GM23338 (cell line): ENCODE measurements around the gene NCAPH2.

ENCODE experiments used
- CREB1 ChIP-seq: fragments of 250-450 bp; sonication (Bioruptor Pico); IDR thresholded peaks from 2 replicates; pipeline ENCODE4 v1.5.0; 2020; ENCODE audit warnings: low read depth, mild to moderate bottlenecking, moderate library complexity
- EZH2 ChIP-seq: fragments of 200-600 bp; sonication (generic); IDR thresholded peaks from one replicate; pipeline ENCODE4 v1.8.0; 2017; ENCODE audit warnings: antibody characterized with exemption, mild to moderate bottlenecking, low read depth; ENCODE audit not compliant: unreplicated experiment
- EZH2phosphoT487 ChIP-seq: fragments of 200-600 bp; sonication (generic); IDR thresholded peaks from one replicate; pipeline ENCODE4 v1.8.1; 2018; ENCODE audit warnings: antibody characterized with exemption; ENCODE audit not compliant: unreplicated experiment
- JUNB ChIP-seq: IDR thresholded peaks from one replicate; pipeline ENCODE4 v1.6.1; 2016; ENCODE audit warnings: antibody characterized with exemption; ENCODE audit not compliant: unreplicated experiment
- POLR2AphosphoS5 ChIP-seq: IDR thresholded peaks from 2 replicates; pipeline ENCODE4 v1.6.1; 2016; ENCODE audit warnings: antibody characterized with exemption, low read depth
- ZNF331 ChIP-seq: fragments of 250-450 bp; sonication (Bioruptor Pico); IDR thresholded peaks from 2 replicates; pipeline ENCODE4 v1.5.0; 2020; ENCODE audit warnings: low read depth, mild to moderate bottlenecking, moderate library complexity
- TF ChIP-seq, protein P1 (sequence below), 2 experiments: fragments of 200-600 bp in 1 of 2; sonication (generic) in 1 of 2; conservative IDR thresholded peaks; 2 replicates each; pipeline versions ENCODE4 v1.5.1 to v1.6.1; 2016 to 2017; ENCODE audit warnings: antibody characterized with exemption in 2 of 2, low read depth in 2 of 2, mild to moderate bottlenecking in 2 of 2, moderate library complexity in 1 of 2
- TF ChIP-seq, protein P2 (sequence below): IDR thresholded peaks from one replicate; pipeline ENCODE4 v1.6.1; 2018; ENCODE audit warnings: antibody characterized with exemption; ENCODE audit not compliant: unreplicated experiment

DNA sequence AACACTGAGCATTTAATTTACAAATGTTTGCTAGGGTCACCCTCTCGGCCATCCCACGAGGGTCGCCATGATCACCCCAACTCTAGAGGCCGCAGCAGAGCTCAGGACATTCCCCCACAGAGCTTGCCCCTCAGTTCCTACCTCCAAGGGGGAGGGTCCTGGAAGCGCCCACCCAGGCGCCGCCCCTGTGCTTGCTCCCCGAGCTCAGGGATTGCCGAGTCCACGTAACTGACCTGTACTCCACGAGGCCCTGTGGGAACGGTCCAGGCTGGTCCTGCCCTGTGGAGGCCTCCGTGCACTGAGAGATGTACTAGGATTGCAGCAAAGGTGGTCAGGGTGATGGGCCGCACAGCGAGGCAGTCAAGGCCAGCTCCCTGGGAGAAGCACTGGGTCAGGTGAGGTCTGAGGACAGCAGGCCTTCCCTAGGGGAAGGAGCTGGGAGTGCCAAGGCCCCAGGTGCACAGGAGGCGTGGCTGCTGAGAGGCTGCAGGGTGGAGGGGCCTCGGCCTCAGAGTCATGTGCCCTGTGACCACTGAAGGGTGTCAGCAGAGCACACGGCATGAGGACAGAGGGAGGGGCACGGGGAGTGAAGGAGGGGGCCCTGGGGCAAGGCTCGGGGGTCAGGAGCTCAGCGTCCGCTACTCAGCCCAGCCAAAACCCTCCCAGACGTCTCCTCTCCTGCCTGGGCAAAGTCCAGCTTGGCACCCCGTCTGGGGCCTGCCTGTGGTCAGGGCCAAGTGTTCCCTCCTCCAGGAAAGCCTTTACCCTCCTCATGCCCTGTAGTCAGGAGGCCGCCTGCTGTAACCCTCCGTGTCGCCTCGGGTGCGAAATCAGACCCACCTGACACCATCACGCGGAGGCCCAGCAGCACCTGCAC is 23.8 kb upstream of the NCAPH2 start:
- TF ChIP-seq, protein P1, sequence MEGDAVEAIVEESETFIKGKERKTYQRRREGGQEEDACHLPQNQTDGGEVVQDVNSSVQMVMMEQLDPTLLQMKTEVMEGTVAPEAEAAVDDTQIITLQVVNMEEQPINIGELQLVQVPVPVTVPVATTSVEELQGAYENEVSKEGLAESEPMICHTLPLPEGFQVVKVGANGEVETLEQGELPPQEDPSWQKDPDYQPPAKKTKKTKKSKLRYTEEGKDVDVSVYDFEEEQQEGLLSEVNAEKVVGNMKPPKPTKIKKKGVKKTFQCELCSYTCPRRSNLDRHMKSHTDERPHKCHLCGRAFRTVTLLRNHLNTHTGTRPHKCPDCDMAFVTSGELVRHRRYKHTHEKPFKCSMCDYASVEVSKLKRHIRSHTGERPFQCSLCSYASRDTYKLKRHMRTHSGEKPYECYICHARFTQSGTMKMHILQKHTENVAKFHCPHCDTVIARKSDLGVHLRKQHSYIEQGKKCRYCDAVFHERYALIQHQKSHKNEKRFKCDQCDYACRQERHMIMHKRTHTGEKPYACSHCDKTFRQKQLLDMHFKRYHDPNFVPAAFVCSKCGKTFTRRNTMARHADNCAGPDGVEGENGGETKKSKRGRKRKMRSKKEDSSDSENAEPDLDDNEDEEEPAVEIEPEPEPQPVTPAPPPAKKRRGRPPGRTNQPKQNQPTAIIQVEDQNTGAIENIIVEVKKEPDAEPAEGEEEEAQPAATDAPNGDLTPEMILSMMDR (conservative IDR thresholded peaks at IDR 0.05; ENCODE audit: low read depth in 2 of 2), result no peak
- no peak for TF ChIP-seq EZH2
- TF ChIP-seq JUNB, result no peak
- TF ChIP-seq ZNF331 (CRISPR knock-in tag), result no peak
- no peak; the same call in 1 of the 2 replicates for TF ChIP-seq POLR2AphosphoS5
- no peak for TF ChIP-seq CREB1 (CRISPR knock-in tag)
- no peak for TF ChIP-seq EZH2phosphoT487
- TF ChIP-seq, protein P2, sequence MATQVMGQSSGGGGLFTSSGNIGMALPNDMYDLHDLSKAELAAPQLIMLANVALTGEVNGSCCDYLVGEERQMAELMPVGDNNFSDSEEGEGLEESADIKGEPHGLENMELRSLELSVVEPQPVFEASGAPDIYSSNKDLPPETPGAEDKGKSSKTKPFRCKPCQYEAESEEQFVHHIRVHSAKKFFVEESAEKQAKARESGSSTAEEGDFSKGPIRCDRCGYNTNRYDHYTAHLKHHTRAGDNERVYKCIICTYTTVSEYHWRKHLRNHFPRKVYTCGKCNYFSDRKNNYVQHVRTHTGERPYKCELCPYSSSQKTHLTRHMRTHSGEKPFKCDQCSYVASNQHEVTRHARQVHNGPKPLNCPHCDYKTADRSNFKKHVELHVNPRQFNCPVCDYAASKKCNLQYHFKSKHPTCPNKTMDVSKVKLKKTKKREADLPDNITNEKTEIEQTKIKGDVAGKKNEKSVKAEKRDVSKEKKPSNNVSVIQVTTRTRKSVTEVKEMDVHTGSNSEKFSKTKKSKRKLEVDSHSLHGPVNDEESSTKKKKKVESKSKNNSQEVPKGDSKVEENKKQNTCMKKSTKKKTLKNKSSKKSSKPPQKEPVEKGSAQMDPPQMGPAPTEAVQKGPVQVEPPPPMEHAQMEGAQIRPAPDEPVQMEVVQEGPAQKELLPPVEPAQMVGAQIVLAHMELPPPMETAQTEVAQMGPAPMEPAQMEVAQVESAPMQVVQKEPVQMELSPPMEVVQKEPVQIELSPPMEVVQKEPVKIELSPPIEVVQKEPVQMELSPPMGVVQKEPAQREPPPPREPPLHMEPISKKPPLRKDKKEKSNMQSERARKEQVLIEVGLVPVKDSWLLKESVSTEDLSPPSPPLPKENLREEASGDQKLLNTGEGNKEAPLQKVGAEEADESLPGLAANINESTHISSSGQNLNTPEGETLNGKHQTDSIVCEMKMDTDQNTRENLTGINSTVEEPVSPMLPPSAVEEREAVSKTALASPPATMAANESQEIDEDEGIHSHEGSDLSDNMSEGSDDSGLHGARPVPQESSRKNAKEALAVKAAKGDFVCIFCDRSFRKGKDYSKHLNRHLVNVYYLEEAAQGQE, result no peak
